IMR-90 (cell line): ENCODE measurements around the gene TRMT1L. TPM values are rescaled to one million over a fixed set of nuclear protein-coding genes. Genes with fewer than 3 reads are reported as not detected.

ENCODE experiments used
- ATAC-seq: fragments of 200-7000 bp; cut with Tn5 transposase; 2 replicates; pipeline ENCODE4 v1.9.1; 2020; ENCODE audit warnings: low read depth, mild to moderate bottlenecking, moderate library complexity
- BruUV-seq: library from RNA; stranded (reverse); fragments of 400-500 nt; replicated peaks from 2 replicates; lab custom pipeline; 2021; lab: Mats Ljungman, UMichigan
- CTCF ChIA-PET: fragments of 300-600 bp; formaldehyde crosslinking; extraction: SDS; loops from one replicate; lab custom pipeline; 2021; ENCODE audit warnings: antibody characterized with exemption; lab: Yijun Ruan, JAX
- POLR2A ChIA-PET: fragments of 300-600 bp; sonication (Branson Sonifier 250); formaldehyde crosslinking; loops from one replicate; lab custom pipeline; 2022; ENCODE audit warnings: antibody characterized with exemption; ENCODE audit not compliant: unreplicated experiment; lab: Charles Lee
- DNase-seq: peaks from one replicate; pipeline ENCODE4 v3.0.0; 2013
- H2AFZ ChIP-seq: replicated peaks from 2 replicates; pipeline ENCODE3; 2013; ENCODE audit warnings: low read length, mild to moderate bottlenecking; ENCODE audit not compliant: poor library complexity
- H2AK5ac ChIP-seq: 2 replicates; pipeline ENCODE4 v1.6.1; 2013; ENCODE audit warnings: low read depth, low read length, inconsistent platforms
- H2AK9ac ChIP-seq: replicated peaks from 2 replicates; pipeline ENCODE3; 2013; ENCODE audit warnings: mild to moderate bottlenecking, low read depth, low read length, moderate library complexity; ENCODE audit not compliant: poor library complexity
- H2BK120ac ChIP-seq: 2 replicates; pipeline ENCODE4 v1.6.1; 2013; ENCODE audit warnings: low read depth, low read length, inconsistent platforms
- H2BK15ac ChIP-seq: 3 replicates; pipeline ENCODE4 v1.6.1; 2013; ENCODE audit warnings: low read depth, low read length, inconsistent platforms
- H2BK20ac ChIP-seq: 2 replicates; pipeline ENCODE4 v1.6.1; 2013; ENCODE audit warnings: low read depth, mild to moderate bottlenecking, inconsistent platforms, low read length, moderate library complexity
- H2BK5ac ChIP-seq: 2 replicates; pipeline ENCODE4 v1.6.1; 2013; ENCODE audit warnings: mild to moderate bottlenecking, low read depth, low read length, inconsistent platforms; ENCODE audit not compliant: poor library complexity, severe bottlenecking
- H3K14ac ChIP-seq: replicated peaks from 2 replicates; pipeline ENCODE4 v1.6.1; 2013; ENCODE audit warnings: low read depth, low read length, inconsistent platforms
- H3K18ac ChIP-seq: 2 replicates; pipeline ENCODE4 v1.6.1; 2013; ENCODE audit warnings: low read depth, low read length, control low read depth
- H3K23ac ChIP-seq: 2 replicates; pipeline ENCODE4 v1.6.1; 2013; ENCODE audit warnings: low read depth, low read length, inconsistent platforms
- H3K27ac ChIP-seq: 2 replicates; pipeline ENCODE4 v1.5.1; 2013; ENCODE audit warnings: mild to moderate bottlenecking, control low read depth, low read length; ENCODE audit not compliant: insufficient read depth
- H3K27me3 ChIP-seq: 2 replicates; pipeline ENCODE4 v1.6.1; 2013; ENCODE audit warnings: low read length; ENCODE audit not compliant: control insufficient read depth, insufficient read depth
- H3K36me3 ChIP-seq: 2 replicates; pipeline ENCODE4 v1.6.1; 2013; ENCODE audit warnings: low read length, mixed read lengths; ENCODE audit not compliant: control insufficient read depth, insufficient read depth
- H3K4ac ChIP-seq: 2 replicates; pipeline ENCODE4 v1.6.1; 2013; ENCODE audit warnings: low read depth, low read length, inconsistent platforms
- H3K4me1 ChIP-seq: 2 replicates; pipeline ENCODE4 v1.6.1; 2013; ENCODE audit warnings: low read length, mixed read lengths; ENCODE audit not compliant: control insufficient read depth, insufficient read depth
- H3K4me2 ChIP-seq: 2 replicates; pipeline ENCODE4 v1.6.1; 2013; ENCODE audit warnings: low read depth, mild to moderate bottlenecking, control low read depth, low read length, moderate library complexity
- H3K4me3 ChIP-seq: 2 replicates; pipeline ENCODE4 v1.5.1; 2013; ENCODE audit warnings: low read depth, mild to moderate bottlenecking, control low read depth, low read length, moderate library complexity; ENCODE audit not compliant: insufficient read depth
- H3K56ac ChIP-seq: 2 replicates; pipeline ENCODE4 v1.6.1; 2013; ENCODE audit warnings: low read length, inconsistent platforms; ENCODE audit not compliant: insufficient read depth; ENCODE audit errors: extremely low read depth
- H3K79me1 ChIP-seq, 2 experiments: 2 replicates each; pipeline ENCODE4 v1.6.1; 2013; ENCODE audit warnings: low read length in 2 of 2, inconsistent platforms in 1 of 2, low read depth in 1 of 2
- H3K9ac ChIP-seq: 2 replicates; pipeline ENCODE4 v1.6.1; 2013; ENCODE audit warnings: low read depth, low read length, control low read depth
- H3K9me1 ChIP-seq: 2 replicates; pipeline ENCODE4 v1.6.1; 2013; ENCODE audit warnings: low read length, inconsistent platforms; ENCODE audit not compliant: insufficient read depth
- H3K9me3 ChIP-seq: 2 replicates; pipeline ENCODE4 v1.6.1; 2013; ENCODE audit warnings: low read length; ENCODE audit not compliant: control insufficient read depth, insufficient read depth
- H4K20me1 ChIP-seq: 2 replicates; pipeline ENCODE4 v1.6.1; 2013; ENCODE audit warnings: low read length, inconsistent platforms; ENCODE audit not compliant: insufficient read depth
- H4K5ac ChIP-seq: 2 replicates; pipeline ENCODE4 v1.6.1; 2013; ENCODE audit warnings: mild to moderate bottlenecking, low read depth, low read length, control low read depth
- H4K8ac ChIP-seq, 2 experiments: 2 replicates each; pipeline ENCODE4 v1.6.1; 2013; ENCODE audit warnings: low read depth in 2 of 2, low read length in 2 of 2, control low read depth in 1 of 2, inconsistent platforms in 1 of 2
- H4K91ac ChIP-seq: 2 replicates; pipeline ENCODE4 v1.6.1; 2013; ENCODE audit warnings: low read depth, low read length, inconsistent platforms; ENCODE audit not compliant: insufficient read depth
- BHLHE40 ChIP-seq: fragments of 150-350 bp; IDR thresholded peaks from 2 replicates; pipeline ENCODE4 v1.6.1; 2016; ENCODE audit warnings: mild to moderate bottlenecking, low read depth, low read length
- CHD1 ChIP-seq: IDR thresholded peaks from 2 replicates; pipeline ENCODE4 v1.6.1; 2012; ENCODE audit warnings: low read depth, low read length, improper control_type of control experiment
- RAD21 ChIP-seq: IDR thresholded peaks from 2 replicates; pipeline ENCODE4 v1.6.1; 2012; ENCODE audit warnings: low read length, improper control_type of control experiment
- RFX5 ChIP-seq: IDR thresholded peaks from 2 replicates; pipeline ENCODE4 v1.8.0; 2012; ENCODE audit warnings: low read depth, mild to moderate bottlenecking, low read length, moderate library complexity
- WGBS, 2 experiments: methylation state at CpG; one replicate each; pipeline versions ENCODE4 v1.1.5 to v1.1.7; 2013; ENCODE audit warnings: missing lambda C conversion rate in 2 of 2; ENCODE audit not compliant: insufficient read length in 1 of 2; ENCODE audit errors: extremely low coverage in 2 of 2; 5-methylcytosine and 5-hydroxymethylcytosine counted together
- dilution Hi-C: fragments of 300-500 bp; cut with HindIII; formaldehyde crosslinking; loops from one replicate; pipeline ENCODE4 v1.14.3; 2018; ENCODE audit warnings: low sequenced_read_pairs; ENCODE audit not compliant: unreplicated experiment
- in situ Hi-C: fragments of 300-500 bp; cut with MboI; formaldehyde crosslinking; loops from 3 replicates; pipeline ENCODE4 v1.14.3; 2019; ENCODE audit warnings: low sequenced_read_pairs, inconsistent platforms, mixed read lengths
- intact Hi-C: fragments of 100-400 bp; cut with micrococcal nuclease; formaldehyde crosslinking; loops from 2 replicates; pipeline ENCODE4 v1.10.0; 2022
- polyA plus RNA-seq, 3 experiments: library from polyadenylated mRNA; depleted of rRNA; stranded (reverse); fragments of >200 nt; gene quantifications; 2 replicates each; pipeline ENCODE4 v1.2.3, GENCODE V29; 2012; ENCODE audit warnings: low replicate concordance in 1 of 3
- total RNA-seq: library from RNA; depleted of rRNA; stranded (reverse); fragments of >200 nt; gene quantifications from 2 replicates; pipeline ENCODE4 v1.2.3, GENCODE V29; 2012
- TF ChIP-seq, protein P1 (sequence below): conservative IDR thresholded peaks from 2 replicates; pipeline ENCODE4 v1.5.1; 2012; ENCODE audit warnings: mild to moderate bottlenecking, low read depth, low read length, improper control_type of control experiment
- TF ChIP-seq, protein P2 (sequence below): fragments of 150-350 bp; IDR thresholded peaks from 2 replicates; pipeline ENCODE4 v1.6.1; 2017; ENCODE audit warnings: mild to moderate bottlenecking, antibody characterized with exemption, low read length, low read depth

TRMT1L gene
- total and polyA plus RNA-seq, 2 of the 4 experiments (the other 2 are of a cell fraction): 11.0 to 21.9 TPM

DNA sequence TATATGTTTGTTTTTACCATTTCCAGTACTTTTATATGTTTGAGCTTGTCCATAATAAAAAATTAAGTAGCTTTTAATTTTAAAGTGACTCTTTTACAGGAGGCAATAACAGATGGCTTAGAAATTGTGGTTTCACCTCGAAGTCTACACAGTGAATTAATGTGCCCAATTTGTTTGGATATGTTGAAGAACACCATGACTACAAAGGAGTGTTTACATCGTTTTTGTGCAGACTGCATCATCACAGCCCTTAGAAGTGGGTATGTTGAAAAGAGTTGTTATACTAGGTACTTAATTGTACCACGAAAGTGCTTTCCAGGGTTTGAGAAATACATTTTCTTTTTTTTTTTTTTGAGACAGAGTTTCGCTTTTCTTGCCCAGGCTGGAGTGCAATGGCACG, 65.3 kb downstream of the TRMT1L start:
- Histone ChIP-seq H3K9me1 (no peaks in the 10 kb centered on the region), H2AFZ (no peak overlapping the region), H2BK120ac (no peak overlapping the region), H3K56ac (no peak overlapping the region), H3K9me3 (no peaks in the 10 kb centered on the region), H4K91ac (no peak overlapping the region), H2AK9ac (no peak overlapping the region), H3K14ac (no peak overlapping the region), H2BK15ac (no peak overlapping the region), H3K18ac (no peak overlapping the region), H3K9ac (no peak overlapping the region), H3K4me3 (no peak overlapping the region), H2AK5ac (no peak overlapping the region), H4K5ac (no peak overlapping the region), H3K4ac (no peak overlapping the region), H4K20me1 (no peaks in the 10 kb centered on the region), H3K27me3 (no peaks in the 10 kb centered on the region), H4K8ac (no peak overlapping the region), H3K36me3 (peaks cover 6% of the 10 kb centered on the region), H3K4me1 (no peaks in the 10 kb centered on the region), H3K27ac (no peak overlapping the region), H3K4me2 (no peak overlapping the region), H2BK20ac (no peak overlapping the region), H3K23ac (no peak overlapping the region), H3K79me1 (peaks cover 7 to 14% of the 10 kb centered on the region in 2 experiments; a peak in 2 of 4 replicates), H2BK5ac (no peak overlapping the region)
- ATAC-seq: no peak
- DNase-seq: no peak
- dilution Hi-C loops: no loop called here
- ChIA-PET CTCF (no interaction called here), POLR2A (no interaction called here)
- intact Hi-C loops: no loop called here
- in situ Hi-C loops: no loop called here
- no TSS peak for BruUV-seq
- 71% methylated on average over 1 of the region's 5 CpGs; no CpG with 5 or more reads in 1 of the 2 experiments for WGBS, 2 experiments
- TF ChIP-seq RAD21 (no peak), CHD1 (no peak), BHLHE40 (no peak), RFX5 (no peak)
- TF ChIP-seq, protein P1, sequence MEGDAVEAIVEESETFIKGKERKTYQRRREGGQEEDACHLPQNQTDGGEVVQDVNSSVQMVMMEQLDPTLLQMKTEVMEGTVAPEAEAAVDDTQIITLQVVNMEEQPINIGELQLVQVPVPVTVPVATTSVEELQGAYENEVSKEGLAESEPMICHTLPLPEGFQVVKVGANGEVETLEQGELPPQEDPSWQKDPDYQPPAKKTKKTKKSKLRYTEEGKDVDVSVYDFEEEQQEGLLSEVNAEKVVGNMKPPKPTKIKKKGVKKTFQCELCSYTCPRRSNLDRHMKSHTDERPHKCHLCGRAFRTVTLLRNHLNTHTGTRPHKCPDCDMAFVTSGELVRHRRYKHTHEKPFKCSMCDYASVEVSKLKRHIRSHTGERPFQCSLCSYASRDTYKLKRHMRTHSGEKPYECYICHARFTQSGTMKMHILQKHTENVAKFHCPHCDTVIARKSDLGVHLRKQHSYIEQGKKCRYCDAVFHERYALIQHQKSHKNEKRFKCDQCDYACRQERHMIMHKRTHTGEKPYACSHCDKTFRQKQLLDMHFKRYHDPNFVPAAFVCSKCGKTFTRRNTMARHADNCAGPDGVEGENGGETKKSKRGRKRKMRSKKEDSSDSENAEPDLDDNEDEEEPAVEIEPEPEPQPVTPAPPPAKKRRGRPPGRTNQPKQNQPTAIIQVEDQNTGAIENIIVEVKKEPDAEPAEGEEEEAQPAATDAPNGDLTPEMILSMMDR: no peak
- TF ChIP-seq, protein P2, sequence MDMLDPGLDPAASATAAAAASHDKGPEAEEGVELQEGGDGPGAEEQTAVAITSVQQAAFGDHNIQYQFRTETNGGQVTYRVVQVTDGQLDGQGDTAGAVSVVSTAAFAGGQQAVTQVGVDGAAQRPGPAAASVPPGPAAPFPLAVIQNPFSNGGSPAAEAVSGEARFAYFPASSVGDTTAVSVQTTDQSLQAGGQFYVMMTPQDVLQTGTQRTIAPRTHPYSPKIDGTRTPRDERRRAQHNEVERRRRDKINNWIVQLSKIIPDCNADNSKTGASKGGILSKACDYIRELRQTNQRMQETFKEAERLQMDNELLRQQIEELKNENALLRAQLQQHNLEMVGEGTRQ: no peak
